MCF 10A (cell line): ENCODE measurements around the gene GCSAML. TPM values are rescaled to one million over a fixed set of nuclear protein-coding genes. Genes with fewer than 3 reads are reported as not detected.

Source experiments
- BruUV-seq: library from RNA; stranded (reverse); fragments of 400-500 nt; replicated peaks from 2 replicates; lab custom pipeline; 2021; lab: Mats Ljungman, UMichigan
- CTCF ChIA-PET: fragments of 300-600 bp; sonication (Branson Sonifier 250); formaldehyde crosslinking; extraction: SDS; loops from one replicate; lab custom pipeline; 2021; ENCODE audit warnings: antibody characterized with exemption, inconsistent platforms; lab: Yijun Ruan, JAX
- POLR2A ChIA-PET: fragments of 300-600, 350-650 bp; sonication (Branson Sonifier 250); formaldehyde crosslinking; extraction: SDS; loops from one replicate; lab custom pipeline; 2020; ENCODE audit warnings: antibody characterized with exemption, inconsistent platforms; lab: Yijun Ruan, JAX
- DNase-seq: peaks from one replicate; pipeline ENCODE4 v3.0.0-alpha.2; 2018; ENCODE audit not compliant: unreplicated experiment
- H3K27ac Mint-ChIP-seq: one replicate; pipeline ENCODE4 v1.8.0; 2022; ENCODE audit warnings: mild to moderate bottlenecking, low read depth, mixed read lengths; ENCODE audit not compliant: unreplicated experiment
- H3K27me3 Mint-ChIP-seq: one replicate; pipeline ENCODE4 v1.8.0; 2022; ENCODE audit warnings: mixed read lengths; ENCODE audit not compliant: insufficient read depth, unreplicated experiment
- H3K36me3 Mint-ChIP-seq: one replicate; pipeline ENCODE4 v1.8.0; 2022; ENCODE audit warnings: mild to moderate bottlenecking, moderate library complexity, mixed read lengths; ENCODE audit not compliant: insufficient read depth, unreplicated experiment
- H3K4me1 Mint-ChIP-seq: one replicate; pipeline ENCODE4 v1.8.0; 2022; ENCODE audit warnings: mixed read lengths; ENCODE audit not compliant: insufficient read depth, unreplicated experiment
- H3K4me3 Mint-ChIP-seq: one replicate; pipeline ENCODE4 v1.8.0; 2022; ENCODE audit warnings: mild to moderate bottlenecking, moderate library complexity, mixed read lengths; ENCODE audit not compliant: unreplicated experiment
- H3K9me3 Mint-ChIP-seq: one replicate; pipeline ENCODE4 v1.8.0; 2022; ENCODE audit warnings: mixed read lengths; ENCODE audit not compliant: unreplicated experiment
- CTCF ChIP-seq: fragments of 200-600 bp; IDR thresholded peaks from one replicate; pipeline ENCODE4 v1.8.0; 2022; ENCODE audit warnings: antibody characterized with exemption, mild to moderate bottlenecking; ENCODE audit not compliant: unreplicated experiment
- intact Hi-C: fragments of 100-400 bp; cut with micrococcal nuclease; formaldehyde crosslinking; loops from 2 replicates; pipeline ENCODE4 v1.14.1; 2022
- total RNA-seq: library from RNA; stranded (reverse); gene quantifications from 2 replicates; pipeline ENCODE4 v1.2.3, GENCODE V29; 2022

The GCSAML gene
- total RNA-seq, 1 experiment from 2014 or later, result not detected

GRCh38 chr1:247576514-247576913 is 27.6 kb downstream of the GCSAML start:
- peak; percentile 75 for TF ChIP-seq CTCF
- peak; percentile 49 for DNase-seq
- H3K27ac Mint-ChIP-seq, result no peak overlapping the region
- peaks cover 7% of the 10 kb centered on the region for H3K9me3 Mint-ChIP-seq
- H3K27me3 Mint-ChIP-seq, result no peaks in the 10 kb centered on the region
- POLR2A ChIA-PET, result no interaction called here
- no peak overlapping the region for H3K4me3 Mint-ChIP-seq
- no TSS peak for BruUV-seq
- intact Hi-C loops, result loop anchor here (1.0 to 2.0 kb wide), 4 partner anchors 89 to 670 kb away; no protein-coding TSS in a partner anchor
- H3K4me1 Mint-ChIP-seq, result peaks cover 10% of the 10 kb centered on the region
- CTCF ChIA-PET, result interaction anchor here (0.6 to 9.9 kb wide), 32 partner anchors 12 to 1746 kb away, joined by 3 to 92 read pairs (median 4); partner anchors contain the start of gene OR2G2
- no peaks in the 10 kb centered on the region for H3K36me3 Mint-ChIP-seq

- POLR2A ChIA-PET, result interaction anchor here (1.2 kb wide), 1 partner anchor 9 kb away, joined by 4 read pairs; the partner anchor contains the start of gene OR2G2
- DNase-seq, result no peak
- H3K4me1 Mint-ChIP-seq, result peaks cover 10% of the 10 kb centered on the region
- no peak for TF ChIP-seq CTCF
- H3K9me3 Mint-ChIP-seq, result no peaks in the 10 kb centered on the region
- intact Hi-C loops, result no loop called here
- no peaks in the 10 kb centered on the region for H3K27me3 Mint-ChIP-seq
- no peaks in the 10 kb centered on the region for H3K36me3 Mint-ChIP-seq
- no peak overlapping the region for H3K4me3 Mint-ChIP-seq
- H3K27ac Mint-ChIP-seq, result no peak overlapping the region
- BruUV-seq, result no TSS peak
- CTCF ChIA-PET, result interaction anchor here (1.0 to 9.9 kb wide), 7 partner anchors 9 to 208 kb away, joined by 3 to 92 read pairs (median 4); partner anchors contain the start of gene OR2G2
Observed at GRCh38 chr1:247578946-247579460, 30.1 kb downstream of the GCSAML start.

DNA sequence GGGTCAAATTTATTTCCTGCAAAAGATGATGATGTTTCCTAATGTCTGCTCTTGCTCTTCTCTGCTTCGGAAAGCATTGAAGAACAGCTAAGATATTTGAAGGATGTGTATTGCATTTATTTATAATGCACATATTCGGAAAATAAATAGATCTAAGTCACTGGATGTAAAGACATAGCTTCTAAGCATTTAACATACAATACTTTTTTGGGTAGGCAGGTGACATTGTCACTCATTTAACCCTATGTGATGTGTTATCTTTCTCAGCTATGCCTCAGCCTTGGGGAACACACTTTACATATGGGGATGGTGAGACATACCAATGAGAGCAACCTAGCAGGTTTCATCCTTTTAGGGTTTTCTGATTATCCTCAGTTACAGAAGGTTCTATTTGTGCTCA is 39.1 kb downstream of the GCSAML start, which contains the start of gene OR2G2:
TSS of gene OR2G2 (plus strand) at position 301 of the 400 bp plus-strand sequence. CDS start at position 301, 0 bp downstream.
- no peak for TF ChIP-seq CTCF
- Mint-ChIP-seq H3K9me3 (no peaks in the 10 kb centered on the region), H3K36me3 (no peaks in the 10 kb centered on the region), H3K4me3 (no peak within 1 kb of the TSS), H3K27me3 (no peaks in the 10 kb centered on the region), H3K27ac (no peak within 1 kb of the TSS), H3K4me1 (peaks cover 7% of the 10 kb centered on the region)
- CTCF ChIA-PET, result interaction anchor here (0.7 to 1.4 kb wide), 4 partner anchors 9 to 650 kb away, joined by 3 to 6 read pairs (median 4); no protein-coding TSS in a partner anchor
- POLR2A ChIA-PET, result interaction anchor here (0.9 kb wide), 1 partner anchor 8 kb away, joined by 4 read pairs; no protein-coding TSS in a partner anchor
- BruUV-seq, result no TSS peak
- DNase-seq, result no peak
- intact Hi-C loops, result no loop called here

GRCh38 chr1:247605286-247605685 is 56.4 kb downstream of the GCSAML start, which contains the start of gene OR2G3:
Gene OR2G3 (plus strand): TSS chr1:247605586. CDS start chr1:247605586, 0 bp downstream.
- no TSS peak for BruUV-seq
- ChIA-PET CTCF (no interaction called here), POLR2A (no interaction called here)
- Mint-ChIP-seq H3K27me3 (no peaks in the 10 kb centered on the region), H3K27ac (no peak within 1 kb of the TSS), H3K4me1 (no peaks in the 10 kb centered on the region), H3K4me3 (no peak within 1 kb of the TSS), H3K9me3 (peaks cover 16% of the 10 kb centered on the region), H3K36me3 (no peaks in the 10 kb centered on the region)
- intact Hi-C loops, result no loop called here
- TF ChIP-seq CTCF, result no peak
- no peak for DNase-seq
